Endodermal cell (in vitro differentiated cells): Measurements from ENCODE around the gene GGT6. TPM values are rescaled to one million over a fixed set of nuclear protein-coding genes. Genes with fewer than 3 reads are reported as not detected.

Experiments used
- DNase-seq: peaks from one replicate; pipeline ENCODE4 v3.0.0-alpha.2; 2017
- H3K27ac ChIP-seq: 2 replicates; pipeline ENCODE4 v1.5.1; 2013; ENCODE audit warnings: mild to moderate bottlenecking, low read depth, low read length, moderate library complexity
- H3K27me3 ChIP-seq: 2 replicates; pipeline ENCODE4 v1.6.1; 2013; ENCODE audit warnings: mild to moderate bottlenecking, low read length, moderate library complexity; ENCODE audit not compliant: insufficient read depth, control insufficient read depth, poor library complexity, severe bottlenecking
- H3K36me3 ChIP-seq: 2 replicates; pipeline ENCODE4 v1.7.0; 2013; ENCODE audit warnings: mild to moderate bottlenecking, low read length, moderate library complexity; ENCODE audit not compliant: control insufficient read depth, insufficient read depth
- H3K4me1 ChIP-seq: one replicate; pipeline ENCODE4 v1.7.0; 2013; ENCODE audit warnings: low read length; ENCODE audit not compliant: control insufficient read depth, insufficient read depth
- H3K4me3 ChIP-seq: 2 replicates; pipeline ENCODE4 v1.5.1; 2013; ENCODE audit warnings: mild to moderate bottlenecking, low read length, moderate library complexity
- H3K9ac ChIP-seq: 2 replicates; pipeline ENCODE4 v1.6.1; 2013; ENCODE audit warnings: mild to moderate bottlenecking, low read length, moderate library complexity; ENCODE audit not compliant: poor library complexity, severe bottlenecking; ENCODE audit errors: extremely low read depth
- H3K9me3 ChIP-seq: 2 replicates; pipeline ENCODE4 v1.6.1; 2013; ENCODE audit warnings: mild to moderate bottlenecking, low read length, moderate library complexity; ENCODE audit not compliant: control insufficient read depth
- H3K27ac Mint-ChIP-seq: 2 replicates; pipeline ENCODE4 v1.8.0; 2020; ENCODE audit warnings: mixed read lengths
- H3K27me3 Mint-ChIP-seq: 2 replicates; pipeline ENCODE4 v1.8.0; 2021; ENCODE audit warnings: mild to moderate bottlenecking, mixed read lengths; ENCODE audit not compliant: insufficient read depth
- H3K36me3 Mint-ChIP-seq: 2 replicates; pipeline ENCODE4 v1.8.0; 2020; ENCODE audit warnings: low read depth, mixed read lengths
- H3K4me1 Mint-ChIP-seq: 2 replicates; pipeline ENCODE4 v1.8.0; 2020; ENCODE audit warnings: mixed read lengths
- H3K4me3 Mint-ChIP-seq: 2 replicates; pipeline ENCODE4 v1.8.0; 2020; ENCODE audit warnings: mild to moderate bottlenecking, moderate library complexity, mixed read lengths
- H3K9me3 Mint-ChIP-seq: 2 replicates; pipeline ENCODE4 v1.8.0; 2020; ENCODE audit warnings: mild to moderate bottlenecking, mixed read lengths
- WGBS, 2 experiments: methylation state at CpG; one replicate each; pipeline versions ENCODE4 v1.1.5 to v1.1.7; 2013; ENCODE audit warnings: missing lambda C conversion rate in 2 of 2, mixed read lengths in 1 of 2; ENCODE audit not compliant: insufficient coverage in 1 of 2, insufficient read length in 1 of 2; 5-methylcytosine and 5-hydroxymethylcytosine counted together
- total RNA-seq, 2 donors: library from RNA; stranded (reverse); fragmentation: NEBNext Ultra II Directional in 1 of 2; extraction: Animal tissue kit (Norgen Biotek cat#: 25700) in 1 of 2; gene quantifications; 2 replicates in 1 of 2; 3 replicates in 1 of 2; pipeline ENCODE4 v1.2.1, GENCODE V29; 2021
- TF ChIP-seq, protein P1 (sequence below): fragments of 200-600 bp; sonication (generic); conservative IDR thresholded peaks from 2 replicates; pipeline ENCODE4 v1.5.0; 2021; ENCODE audit warnings: antibody characterized with exemption, mild to moderate bottlenecking

Gene GGT6
- total RNA-seq, 2 donors from 2014 or later = not detected

DNA sequence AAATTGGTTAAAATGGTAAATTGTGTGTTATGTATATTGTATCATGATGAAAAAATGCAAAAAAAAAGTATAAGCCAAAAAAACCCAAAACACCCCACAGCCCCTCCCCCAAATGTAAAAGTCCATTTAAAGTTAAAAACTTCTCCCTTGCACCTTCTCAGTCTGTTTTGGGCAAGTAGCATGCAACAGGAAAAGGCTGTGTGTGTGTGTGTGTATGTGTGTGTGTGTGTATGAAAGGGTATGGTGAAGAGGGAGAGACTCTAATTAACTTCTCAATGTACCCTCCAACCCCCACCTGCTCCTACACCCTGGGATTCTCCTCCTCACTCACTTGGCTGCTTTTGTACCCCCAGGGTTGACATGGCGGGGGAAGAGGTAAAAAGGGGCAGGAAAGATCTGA is 9.2 kb upstream of the GGT6 start:
- Histone ChIP-seq H3K9me3 (no peaks in the 10 kb centered on the region), H3K4me1 (no peaks in the 10 kb centered on the region), H3K4me3 (no peak overlapping the region), H3K9ac (no peak overlapping the region), H3K27ac (no peak overlapping the region), H3K36me3 (no peaks in the 10 kb centered on the region), H3K27me3 (no peaks in the 10 kb centered on the region)
- WGBS, 2 experiments = 0% methylated on average over 1 of the region's 1 CpG; no CpG with 5 or more reads in 1 of the 2 experiments
- DNase-seq = no peak
- H3K27ac Mint-ChIP-seq = no peak overlapping the region
- H3K36me3 Mint-ChIP-seq = no peaks in the 10 kb centered on the region
- H3K4me1 Mint-ChIP-seq = peaks cover 5% of the 10 kb centered on the region
- peaks cover 8% of the 10 kb centered on the region for H3K27me3 Mint-ChIP-seq
- TF ChIP-seq, protein P1, sequence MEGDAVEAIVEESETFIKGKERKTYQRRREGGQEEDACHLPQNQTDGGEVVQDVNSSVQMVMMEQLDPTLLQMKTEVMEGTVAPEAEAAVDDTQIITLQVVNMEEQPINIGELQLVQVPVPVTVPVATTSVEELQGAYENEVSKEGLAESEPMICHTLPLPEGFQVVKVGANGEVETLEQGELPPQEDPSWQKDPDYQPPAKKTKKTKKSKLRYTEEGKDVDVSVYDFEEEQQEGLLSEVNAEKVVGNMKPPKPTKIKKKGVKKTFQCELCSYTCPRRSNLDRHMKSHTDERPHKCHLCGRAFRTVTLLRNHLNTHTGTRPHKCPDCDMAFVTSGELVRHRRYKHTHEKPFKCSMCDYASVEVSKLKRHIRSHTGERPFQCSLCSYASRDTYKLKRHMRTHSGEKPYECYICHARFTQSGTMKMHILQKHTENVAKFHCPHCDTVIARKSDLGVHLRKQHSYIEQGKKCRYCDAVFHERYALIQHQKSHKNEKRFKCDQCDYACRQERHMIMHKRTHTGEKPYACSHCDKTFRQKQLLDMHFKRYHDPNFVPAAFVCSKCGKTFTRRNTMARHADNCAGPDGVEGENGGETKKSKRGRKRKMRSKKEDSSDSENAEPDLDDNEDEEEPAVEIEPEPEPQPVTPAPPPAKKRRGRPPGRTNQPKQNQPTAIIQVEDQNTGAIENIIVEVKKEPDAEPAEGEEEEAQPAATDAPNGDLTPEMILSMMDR = no peak
- no peaks in the 10 kb centered on the region for H3K9me3 Mint-ChIP-seq
- H3K4me3 Mint-ChIP-seq = no peak overlapping the region

DNA sequence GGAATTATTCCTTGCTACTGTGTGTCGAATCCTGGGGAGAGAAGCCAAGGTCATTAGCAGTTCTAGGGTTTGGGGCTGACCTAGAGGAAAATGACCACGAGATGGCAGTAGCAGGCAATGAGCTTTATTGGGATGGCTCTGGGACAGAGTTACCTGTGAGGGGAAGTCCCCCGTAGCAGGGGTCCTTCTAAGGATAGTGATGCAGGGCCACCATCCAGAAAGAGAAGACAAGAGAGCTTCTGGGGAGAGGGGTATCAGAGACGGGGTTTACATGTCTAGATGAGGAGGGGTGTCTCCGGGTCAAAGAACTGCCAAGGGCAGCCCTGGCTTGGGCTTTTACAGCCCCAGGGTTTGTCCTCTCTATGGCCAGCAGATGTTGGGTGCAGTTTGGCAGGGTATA is 6.4 kb upstream of the GGT6 start:
- H3K36me3 ChIP-seq = no peaks in the 10 kb centered on the region
- no peak overlapping the region for H3K27ac ChIP-seq
- H3K4me3 ChIP-seq = no peak overlapping the region
- Mint-ChIP-seq H3K27ac (no peak overlapping the region), H3K4me1 (peaks cover 5% of the 10 kb centered on the region), H3K27me3 (peaks cover 11% of the 10 kb centered on the region), H3K4me3 (no peak overlapping the region), H3K36me3 (no peaks in the 10 kb centered on the region), H3K9me3 (no peaks in the 10 kb centered on the region)
- DNase-seq = peak; percentile 96
- no peaks in the 10 kb centered on the region for H3K9me3 ChIP-seq
- no peaks in the 10 kb centered on the region for H3K4me1 ChIP-seq
- TF ChIP-seq, protein P1 = peak; percentile 90
- H3K27me3 ChIP-seq = no peaks in the 10 kb centered on the region
- H3K9ac ChIP-seq = no peak overlapping the region
- 24 to 26% methylated on average over 3 to 5 of the region's 5 CpGs for WGBS, 2 experiments

DNA sequence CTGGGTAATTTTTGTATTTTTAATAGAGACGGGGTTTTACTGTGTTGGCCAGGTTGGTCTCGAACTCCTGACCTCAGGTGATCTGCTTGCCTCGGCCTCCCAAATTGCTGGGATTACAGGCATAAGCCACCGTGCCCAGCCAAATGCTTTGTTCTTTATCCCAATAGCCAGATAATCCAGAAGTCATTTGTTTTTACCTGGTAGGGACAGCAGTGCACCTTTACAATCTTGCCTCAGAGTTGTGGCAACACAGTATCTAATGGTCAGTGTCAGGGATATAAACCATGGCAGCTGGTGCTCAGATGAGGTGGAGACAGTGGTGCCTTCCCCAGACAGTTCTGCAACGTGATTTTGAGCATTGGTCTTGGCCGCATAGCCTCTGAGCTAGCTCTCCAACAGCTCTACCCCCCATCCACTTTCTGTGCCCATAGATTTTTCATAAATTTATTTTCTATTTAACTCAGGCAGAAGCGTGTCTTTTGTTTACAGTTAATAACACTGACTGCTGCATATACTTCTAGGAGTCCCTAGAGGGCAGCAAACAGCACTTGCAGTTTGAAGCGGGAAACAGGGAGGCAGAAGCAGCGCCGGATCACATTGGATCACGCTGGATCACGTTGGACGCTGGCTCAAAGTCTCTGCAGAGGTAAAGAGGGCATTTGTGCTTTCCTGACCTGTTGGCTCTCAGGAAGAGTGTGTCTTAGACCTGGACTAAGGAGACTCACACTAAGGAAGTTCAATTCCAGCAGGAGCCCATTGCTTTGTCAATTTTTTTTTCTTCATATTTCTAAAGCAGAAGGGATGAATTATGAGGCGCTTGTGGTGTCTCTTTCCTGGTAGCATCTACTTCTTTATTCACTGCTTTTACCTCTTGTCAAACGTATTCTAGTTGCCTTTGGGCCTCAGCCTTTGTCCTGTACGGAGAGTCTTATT is 5.1 kb upstream of the GGT6 start:
- Mint-ChIP-seq H3K4me1 (peaks cover 5% of the 10 kb centered on the region), H3K27ac (no peak overlapping the region), H3K36me3 (no peaks in the 10 kb centered on the region), H3K27me3 (peaks cover 9% of the 10 kb centered on the region), H3K4me3 (no peak overlapping the region), H3K9me3 (no peaks in the 10 kb centered on the region)
- Histone ChIP-seq H3K4me3 (no peak overlapping the region), H3K27me3 (no peaks in the 10 kb centered on the region), H3K4me1 (no peaks in the 10 kb centered on the region), H3K9ac (no peak overlapping the region), H3K9me3 (no peaks in the 10 kb centered on the region), H3K36me3 (no peaks in the 10 kb centered on the region), H3K27ac (no peak overlapping the region)
- WGBS, 2 experiments = 35 to 43% methylated on average over 15 to 16 of the region's 16 CpGs
- peak; percentile 90 for DNase-seq
- TF ChIP-seq, protein P1 = peak; percentile 87
